HG03095 (cell line): ENCODE results near the gene DBP.

ENCODE experiments used
- ATAC-seq: cut with Tn5 transposase; IDR thresholded peaks from one replicate; pipeline ENCODE4 v1.9.1; 2021; ENCODE audit warnings: moderate library complexity; ENCODE audit not compliant: unreplicated experiment

The DBP gene

GRCh38 chr19:48628486-48629296, 8.5 kb downstream of the DBP start:
- no peak for ATAC-seq

- ATAC-seq: no peak
These were observed 9.3 kb downstream of the DBP start for GRCh38 chr19:48627865-48628314.

- ATAC-seq: no peak
These were observed 9.8 kb downstream of the DBP start for GRCh38 chr19:48627201-48627864.

GRCh38 chr19:48625891-48626327, 11.3 kb downstream of the DBP start:
- ATAC-seq: no peak

- no peak for ATAC-seq
These were observed 12.1 kb downstream of the DBP start for GRCh38 chr19:48624791-48625723.

GRCh38 chr19:48624067-48624594, 13.0 kb downstream of the DBP start:
- peak; percentile 46 for ATAC-seq

- ATAC-seq: no peak
These were observed 13.6 kb downstream of the DBP start for GRCh38 chr19:48623556-48624066.

- ATAC-seq: no peak
These were observed 17.2 kb downstream of the DBP start for GRCh38 chr19:48619692-48620585.

GRCh38 chr19:48618916-48619691, 18.1 kb downstream of the DBP start, which contains the start of the genes RPL18 and SPHK2:
Gene RPL18 (minus strand): TSS chr19:48619178. CDS start chr19:48619143, 35 bp downstream.
Gene SPHK2 (plus strand): TSS chr19:48619506. CDS start chr19:48620515, 1,009 bp downstream.
- ATAC-seq: peak; percentile 77

GRCh38 chr19:48618278-48618915, 18.8 kb downstream of the DBP start:
- no peak for ATAC-seq

GRCh38 chr19:48617146-48617937, 19.8 kb downstream of the DBP start:
- ATAC-seq: no peak

GRCh38 chr19:48616491-48617056, 20.6 kb downstream of the DBP start:
- ATAC-seq: no peak

GRCh38 chr19:48616041-48616436, 21.1 kb downstream of the DBP start:
- no peak for ATAC-seq

- ATAC-seq: no peak
These were observed 21.7 kb downstream of the DBP start for GRCh38 chr19:48615231-48616040.

GRCh38 chr19:48614436-48615230, 22.5 kb downstream of the DBP start, which contains the start of gene FAM83E:
Gene FAM83E (minus strand): TSS chr19:48615076. CDS start chr19:48613372, 1,704 bp downstream.
- ATAC-seq: no peak
